SK-N-SH treated with all-trans-retinoic acid at 6 μM for 48 hours (cell line): Measurements from ENCODE around the gene CES3.
"Not testable (repeated sequence)": the region's sequence is repeated elsewhere in the genome, so short reads cannot be mapped to it uniquely, and the experiment has no call there.

Experiments used
- ARNTL ChIP-seq: fragments of 450-650 bp; formaldehyde crosslinking; IDR thresholded peaks from 2 replicates; pipeline ENCODE4 v1.5.0; 2020; ENCODE audit warnings: low read depth, mild to moderate bottlenecking, moderate library complexity, borderline replicate concordance
- BACH2 ChIP-seq: fragments of 250-450 bp; sonication (Bioruptor Pico); IDR thresholded peaks from 2 replicates; pipeline ENCODE4 v1.9.0; 2021; ENCODE audit warnings: mild to moderate bottlenecking, borderline replicate concordance
- CSRNP3 ChIP-seq: fragments of 250-450 bp; sonication (Bioruptor Pico); IDR thresholded peaks from 2 replicates; pipeline ENCODE4 v1.5.1; 2021; ENCODE audit warnings: mild to moderate bottlenecking, moderate library complexity
- ESRRG ChIP-seq: fragments of 250-450 bp; sonication (Bioruptor Pico); IDR thresholded peaks from 2 replicates; pipeline ENCODE4 v1.6.1; 2021; ENCODE audit warnings: mild to moderate bottlenecking
- ISL1 ChIP-seq: fragments of 250-450 bp; sonication (Bioruptor Pico); IDR thresholded peaks from 2 replicates; pipeline ENCODE4 v2.1.2; 2022; ENCODE audit warnings: mild to moderate bottlenecking, moderate library complexity
- PATZ1 ChIP-seq: fragments of 250-450 bp; sonication (Bioruptor Pico); IDR thresholded peaks from 2 replicates; pipeline ENCODE4 v1.8.0; 2020; ENCODE audit warnings: mild to moderate bottlenecking, moderate library complexity, borderline replicate concordance
- TCF4 ChIP-seq: fragments of 250-450 bp; sonication (Bioruptor Pico); IDR thresholded peaks from 2 replicates; pipeline ENCODE4 v1.8.0; 2021; ENCODE audit warnings: mild to moderate bottlenecking, moderate library complexity, borderline replicate concordance
- TOX ChIP-seq: fragments of 250-450 bp; sonication (Bioruptor Pico); IDR thresholded peaks from 2 replicates; pipeline ENCODE4 v1.8.0; 2021; ENCODE audit warnings: mild to moderate bottlenecking, moderate library complexity, borderline replicate concordance
- TSHZ2 ChIP-seq: fragments of 250-450 bp; sonication (Bioruptor Pico); IDR thresholded peaks from 2 replicates; pipeline ENCODE4 v1.5.0; 2020; ENCODE audit warnings: mild to moderate bottlenecking, moderate library complexity
- ZC3H10 ChIP-seq: fragments of 250-450 bp; sonication (Bioruptor Pico); IDR thresholded peaks from 2 replicates; pipeline ENCODE4 v1.5.1; 2021; ENCODE audit warnings: mild to moderate bottlenecking, moderate library complexity
- ZFP3 ChIP-seq: fragments of 250-450 bp; sonication (Bioruptor Pico); IDR thresholded peaks from 2 replicates; pipeline ENCODE4 v1.5.0; 2020; ENCODE audit warnings: mild to moderate bottlenecking, moderate library complexity
- ZFP30 ChIP-seq: fragments of 450-650 bp; formaldehyde crosslinking; IDR thresholded peaks from 2 replicates; pipeline ENCODE4 v1.5.0; 2022; ENCODE audit warnings: mild to moderate bottlenecking, moderate library complexity
- ZNF8 ChIP-seq: fragments of 450-650 bp; formaldehyde crosslinking; IDR thresholded peaks from 2 replicates; pipeline ENCODE4 v1.5.0; 2020; ENCODE audit warnings: mild to moderate bottlenecking, moderate library complexity

GRCh38 chr16:66974932-66975246 lies 13.8 kb downstream of the CES3 start:
- TF ChIP-seq ZFP30 (CRISPR knock-in tag); TCF4; ZNF8; ARNTL; ISL1 (CRISPR knock-in tag); PATZ1 (CRISPR knock-in tag); CSRNP3 (CRISPR knock-in tag); ESRRG; BACH2; TOX (CRISPR knock-in tag); ZC3H10 (CRISPR knock-in tag); ZFP3 (CRISPR knock-in tag); TSHZ2 (CRISPR knock-in tag): not testable (repeated sequence)
